Uterus (tissue), 4 donors: Measurements from ENCODE around the gene BET1. TPM values are rescaled to one million over a fixed set of nuclear protein-coding genes. Genes with fewer than 3 reads are reported as not detected.
A peak's percentile ranks its signal among the peaks of the same experiment; 100 is the strongest.

ENCODE experiments used
- DNase-seq, 2 donors: peaks; one replicate each; pipeline ENCODE4 v3.0.0-alpha.2; 2019 to 2020
- H3K27ac ChIP-seq, 2 donors: fragments of 200-600 bp; sonication (generic); 1 replicate in 1 of 2; 2 replicates in 1 of 2; pipeline ENCODE4 v1.5.1; 2016 to 2018
- H3K27me3 ChIP-seq, 2 donors: fragments of 200-600 bp; sonication (generic); one replicate each; pipeline ENCODE4 v1.5.1; 2018 to 2019; ENCODE audit warnings: control low read depth in 1 of 2
- H3K36me3 ChIP-seq, 2 donors: fragments of 200-600 bp; sonication (generic); one replicate each; pipeline ENCODE4 v1.5.1; 2019; ENCODE audit warnings: control low read depth in 1 of 2
- H3K4me1 ChIP-seq, 2 donors: fragments of 200-600 bp; sonication (generic); one replicate each; pipeline ENCODE4 v1.5.1; 2018 to 2019; ENCODE audit warnings: control low read depth in 1 of 2
- H3K4me3 ChIP-seq, 2 donors: fragments of 200-600 bp; sonication (generic); 1 replicate in 1 of 2; 2 replicates in 1 of 2; pipeline ENCODE4 v1.5.1; 2018 to 2019; ENCODE audit warnings: mild to moderate bottlenecking in 1 of 2
- H3K9me3 ChIP-seq, 2 donors: fragments of 200-600 bp; sonication (generic); one replicate each; pipeline ENCODE4 v1.5.1; 2019; ENCODE audit warnings: control low read depth in 1 of 2
- CTCF ChIP-seq, 4 experiments: fragments of 200-600 bp in 2 of 4; fragments of 450-650 bp in 2 of 4; sonication (generic) in 2 of 4; IDR thresholded peaks; one replicate each; pipeline ENCODE4 v1.5.1; 2016 to 2019; ENCODE audit warnings: antibody characterized with exemption in 4 of 4, mild to moderate bottlenecking in 2 of 4, moderate library complexity in 1 of 4
- POLR2A ChIP-seq, 2 donors: fragments of 450-650 bp; IDR thresholded peaks; one replicate each; pipeline ENCODE4 v1.6.1; 2016; ENCODE audit warnings: antibody characterized with exemption in 2 of 2, mild to moderate bottlenecking in 1 of 2, moderate library complexity in 1 of 2
- intact Hi-C: fragments of 100-400 bp; cut with DNase I; formaldehyde crosslinking; loops from one replicate; pipeline ENCODE4 v1.15.1; 2023; ENCODE audit warnings: low total_unique reads
- total RNA-seq, 4 donors: library from RNA; depleted of rRNA in 3 of 4; stranded (reverse); fragments of >200 nt in 3 of 4; gene quantifications; one replicate each; pipeline versions ENCODE4 v1.1.0 to v1.2.4, GENCODE V29; 2014 to 2023
- donor health status: DM: yes; HTN: yes; CAD: no.

BET1 gene
- total RNA-seq, 4 donors from 2014 or later = 10.3 to 74.5 (median 18.6) TPM

GRCh38 chr7:94005753-94006152 lies 1.6 kb upstream of the BET1 start:
- H3K9me3 ChIP-seq = no peaks in the 10 kb centered on the region
- TF ChIP-seq CTCF (IDR thresholded peaks at IDR 0.05) (no peak), POLR2A (IDR thresholded peaks at IDR 0.05) (no peak)
- H3K36me3 ChIP-seq = no peaks in the 10 kb centered on the region
- H3K27ac ChIP-seq = no peak overlapping the region
- no peaks in the 10 kb centered on the region for H3K4me1 ChIP-seq
- intact Hi-C loops = loop anchor here (10.0 kb wide), 1 partner anchor 101 kb away; the partner anchor contains the start of gene GNGT1
- no peak overlapping the region for H3K4me3 ChIP-seq
- no peaks in the 10 kb centered on the region for H3K27me3 ChIP-seq
- no peak for DNase-seq

- H3K4me3 ChIP-seq = peak overlapping the region; percentile 88 to 96
- H3K4me1 ChIP-seq = no peaks in the 10 kb centered on the region
- H3K36me3 ChIP-seq = no peaks in the 10 kb centered on the region
- H3K27ac ChIP-seq = peak overlapping the region; percentile 91 to 95
- no peaks in the 10 kb centered on the region for H3K9me3 ChIP-seq
- no peak for DNase-seq
- intact Hi-C loops = loop anchor here (10.0 kb wide), 1 partner anchor 99 kb away; the partner anchor contains the start of gene GNGT1
- TF ChIP-seq CTCF (IDR thresholded peaks at IDR 0.05) (no peak), POLR2A (IDR thresholded peaks at IDR 0.05) (no peak)
- no peaks in the 10 kb centered on the region for H3K27me3 ChIP-seq
Measured at GRCh38 chr7:94003446-94004023, 620 bp downstream of the BET1 start.

- DNase-seq = no peak
- Histone ChIP-seq H3K36me3 (no peaks in the 10 kb centered on the region), H3K27ac (no peak overlapping the region), H3K4me1 (no peaks in the 10 kb centered on the region), H3K27me3 (no peaks in the 10 kb centered on the region), H3K4me3 (no peak overlapping the region), H3K9me3 (no peaks in the 10 kb centered on the region)
- no peak for TF ChIP-seq POLR2A (IDR thresholded peaks at IDR 0.05)
- no peak for TF ChIP-seq CTCF (IDR thresholded peaks at IDR 0.05)
- intact Hi-C loops = loop anchor here (10.0 kb wide), 1 partner anchor 97 kb away; the partner anchor contains the start of gene GNGT1
Measured at GRCh38 chr7:94001396-94001795, 2.8 kb downstream of the BET1 start.

- no peaks in the 10 kb centered on the region for H3K9me3 ChIP-seq
- intact Hi-C loops = no loop called here
- no peak for DNase-seq
- TF ChIP-seq POLR2A (IDR thresholded peaks at IDR 0.05) = no peak
- TF ChIP-seq CTCF (IDR thresholded peaks at IDR 0.05) = no peak
- no peak overlapping the region for H3K4me3 ChIP-seq
- no peaks in the 10 kb centered on the region for H3K4me1 ChIP-seq
- H3K27ac ChIP-seq = no peak overlapping the region
- peaks cover 0 to 3% of the 10 kb centered on the region in 2 donors for H3K36me3 ChIP-seq
- H3K27me3 ChIP-seq = no peaks in the 10 kb centered on the region
Measured at GRCh38 chr7:93997868-93998267, 6.3 kb downstream of the BET1 start.

- no peaks in the 10 kb centered on the region for H3K9me3 ChIP-seq
- no peak overlapping the region for H3K4me3 ChIP-seq
- no peaks in the 10 kb centered on the region for H3K4me1 ChIP-seq
- H3K27ac ChIP-seq = no peak overlapping the region
- peaks cover 0 to 3% of the 10 kb centered on the region in 2 donors for H3K36me3 ChIP-seq
- H3K27me3 ChIP-seq = no peaks in the 10 kb centered on the region
- TF ChIP-seq POLR2A (IDR thresholded peaks at IDR 0.05) = no peak
- no peak for TF ChIP-seq CTCF (IDR thresholded peaks at IDR 0.05)
- no peak for DNase-seq
- intact Hi-C loops = no loop called here
Measured at GRCh38 chr7:93992421-93993110, 11.6 kb downstream of the BET1 start.
